ENCODE measurements around the gene RGS13. TPM values are rescaled to one million over a fixed set of nuclear protein-coding genes. Genes with fewer than 3 reads are reported as not detected.

RGS13 gene
- total and polyA plus RNA-seq, 2 experiments from 2014 or later, result not detected

- Mint-ChIP-seq H3K9me3 (peaks cover under 1% of the 10 kb centered on the region; the same call in 1 of the 3 replicates), H3K4me1 (no peaks in the 10 kb centered on the region), H3K36me3 (ENCODE audit: low read depth) (no peaks in the 10 kb centered on the region), H3K27me3 (ENCODE audit: insufficient read depth, low read depth, poor library complexity) (peaks cover 1% of the 10 kb centered on the region), H3K27ac (no peak overlapping the region), H3K4me3 (no peak overlapping the region)
- Histone ChIP-seq H3F3A (replicated peaks; ENCODE audit: low read depth) (no peaks in the 10 kb centered on the region), H3K27me3 (ENCODE audit: insufficient read depth) (no peaks in the 10 kb centered on the region), H3K4me3 (no peak overlapping the region), H3K36me3 (ENCODE audit: insufficient read depth) (no peaks in the 10 kb centered on the region), H3K79me2 (replicated peaks; ENCODE audit: insufficient read depth) (no peaks in the 10 kb centered on the region), H3K4me1 (ENCODE audit: insufficient read depth) (no peaks in the 10 kb centered on the region), H3K27ac (ENCODE audit: low read depth) (no peak overlapping the region), H2AFZ (peak overlapping the region; percentile 61; the same call in 1 of the 2 replicates), H3K9me2 (ENCODE audit: insufficient read depth) (no peaks in the 10 kb centered on the region), H4K20me1 (replicated peaks; ENCODE audit: insufficient read depth) (no peaks in the 10 kb centered on the region), H3K4me2 (no peak overlapping the region)
- DNase-seq (ENCODE audit: low spot score) (no peak), ATAC-seq (no peak)
- TF ChIP-seq ZNF331 (CRISPR knock-in tag; IDR thresholded peaks at IDR 0.05; ENCODE audit: low read depth), result no peak
- no peak for TF ChIP-seq EZH2 (IDR thresholded peaks at IDR 0.05; ENCODE audit: low read depth, unreplicated experiment)
- TF ChIP-seq EZH2phosphoT487 (IDR thresholded peaks at IDR 0.05; ENCODE audit: unreplicated experiment), result no peak
- TF ChIP-seq ZNF114 (CRISPR knock-in tag; IDR thresholded peaks at IDR 0.05), result no peak
These were observed 9.4 kb upstream of the RGS13 start for GRCh38 chr1:192626366-192627179.

DNA sequence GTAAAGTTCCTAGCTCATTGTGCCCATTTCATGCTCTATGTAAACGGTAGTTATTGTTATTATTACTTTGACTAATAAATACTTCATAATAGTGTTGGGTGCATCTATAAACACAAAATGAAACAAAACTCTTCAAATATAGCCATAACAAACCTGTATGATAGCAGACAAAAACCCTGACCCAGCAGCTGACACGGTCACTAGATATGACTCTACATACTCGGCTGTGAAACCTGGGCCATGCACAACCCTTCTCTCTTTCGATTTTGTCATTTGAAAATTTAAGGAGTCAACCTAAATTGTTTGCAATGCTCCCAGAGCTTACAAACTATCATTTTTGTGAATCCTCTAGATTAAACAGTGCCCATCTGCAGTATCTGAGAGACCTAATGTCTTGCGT lies 8.0 kb upstream of the RGS13 start:
- Histone ChIP-seq H3K27me3 (ENCODE audit: insufficient read depth) (no peaks in the 10 kb centered on the region), H4K20me1 (replicated peaks; ENCODE audit: insufficient read depth) (no peaks in the 10 kb centered on the region), H3K36me3 (ENCODE audit: insufficient read depth) (no peaks in the 10 kb centered on the region), H3K4me2 (no peak overlapping the region), H3K79me2 (replicated peaks; ENCODE audit: insufficient read depth) (no peaks in the 10 kb centered on the region), H3K4me1 (ENCODE audit: insufficient read depth) (no peaks in the 10 kb centered on the region), H3K4me3 (no peak overlapping the region), H2AFZ (no peak overlapping the region), H3K27ac (ENCODE audit: low read depth) (no peak overlapping the region), H3K9me2 (ENCODE audit: insufficient read depth) (no peaks in the 10 kb centered on the region), H3F3A (replicated peaks; ENCODE audit: low read depth) (no peaks in the 10 kb centered on the region)
- Mint-ChIP-seq H3K4me3 (no peak overlapping the region), H3K27ac (no peak overlapping the region), H3K36me3 (ENCODE audit: low read depth) (no peaks in the 10 kb centered on the region), H3K9me3 (no peaks in the 10 kb centered on the region), H3K4me1 (peaks cover 2% of the 10 kb centered on the region; the same call in 1 of the 3 replicates), H3K27me3 (ENCODE audit: insufficient read depth, low read depth, poor library complexity) (peaks cover 1% of the 10 kb centered on the region)
- DNase-seq (ENCODE audit: low spot score), result no peak
- no peak for ATAC-seq
- TF ChIP-seq ETS1 (IDR thresholded peaks at IDR 0.05) (no peak), ZNF331 (CRISPR knock-in tag; IDR thresholded peaks at IDR 0.05; ENCODE audit: low read depth) (no peak), EZH2 (IDR thresholded peaks at IDR 0.05; ENCODE audit: low read depth, unreplicated experiment) (no peak), STAT1 (IDR thresholded peaks at IDR 0.05; ENCODE audit: unreplicated experiment) (no peak), JUNB (IDR thresholded peaks at IDR 0.05; ENCODE audit: unreplicated experiment) (no peak), NANOG (IDR thresholded peaks at IDR 0.05; ENCODE audit: borderline replicate concordance) (no peak)
- TF ChIP-seq, protein P1, sequence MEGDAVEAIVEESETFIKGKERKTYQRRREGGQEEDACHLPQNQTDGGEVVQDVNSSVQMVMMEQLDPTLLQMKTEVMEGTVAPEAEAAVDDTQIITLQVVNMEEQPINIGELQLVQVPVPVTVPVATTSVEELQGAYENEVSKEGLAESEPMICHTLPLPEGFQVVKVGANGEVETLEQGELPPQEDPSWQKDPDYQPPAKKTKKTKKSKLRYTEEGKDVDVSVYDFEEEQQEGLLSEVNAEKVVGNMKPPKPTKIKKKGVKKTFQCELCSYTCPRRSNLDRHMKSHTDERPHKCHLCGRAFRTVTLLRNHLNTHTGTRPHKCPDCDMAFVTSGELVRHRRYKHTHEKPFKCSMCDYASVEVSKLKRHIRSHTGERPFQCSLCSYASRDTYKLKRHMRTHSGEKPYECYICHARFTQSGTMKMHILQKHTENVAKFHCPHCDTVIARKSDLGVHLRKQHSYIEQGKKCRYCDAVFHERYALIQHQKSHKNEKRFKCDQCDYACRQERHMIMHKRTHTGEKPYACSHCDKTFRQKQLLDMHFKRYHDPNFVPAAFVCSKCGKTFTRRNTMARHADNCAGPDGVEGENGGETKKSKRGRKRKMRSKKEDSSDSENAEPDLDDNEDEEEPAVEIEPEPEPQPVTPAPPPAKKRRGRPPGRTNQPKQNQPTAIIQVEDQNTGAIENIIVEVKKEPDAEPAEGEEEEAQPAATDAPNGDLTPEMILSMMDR (conservative IDR thresholded peaks at IDR 0.05; ENCODE audit: low read depth in 2 of 2), result no peak
- TF ChIP-seq, protein P2, sequence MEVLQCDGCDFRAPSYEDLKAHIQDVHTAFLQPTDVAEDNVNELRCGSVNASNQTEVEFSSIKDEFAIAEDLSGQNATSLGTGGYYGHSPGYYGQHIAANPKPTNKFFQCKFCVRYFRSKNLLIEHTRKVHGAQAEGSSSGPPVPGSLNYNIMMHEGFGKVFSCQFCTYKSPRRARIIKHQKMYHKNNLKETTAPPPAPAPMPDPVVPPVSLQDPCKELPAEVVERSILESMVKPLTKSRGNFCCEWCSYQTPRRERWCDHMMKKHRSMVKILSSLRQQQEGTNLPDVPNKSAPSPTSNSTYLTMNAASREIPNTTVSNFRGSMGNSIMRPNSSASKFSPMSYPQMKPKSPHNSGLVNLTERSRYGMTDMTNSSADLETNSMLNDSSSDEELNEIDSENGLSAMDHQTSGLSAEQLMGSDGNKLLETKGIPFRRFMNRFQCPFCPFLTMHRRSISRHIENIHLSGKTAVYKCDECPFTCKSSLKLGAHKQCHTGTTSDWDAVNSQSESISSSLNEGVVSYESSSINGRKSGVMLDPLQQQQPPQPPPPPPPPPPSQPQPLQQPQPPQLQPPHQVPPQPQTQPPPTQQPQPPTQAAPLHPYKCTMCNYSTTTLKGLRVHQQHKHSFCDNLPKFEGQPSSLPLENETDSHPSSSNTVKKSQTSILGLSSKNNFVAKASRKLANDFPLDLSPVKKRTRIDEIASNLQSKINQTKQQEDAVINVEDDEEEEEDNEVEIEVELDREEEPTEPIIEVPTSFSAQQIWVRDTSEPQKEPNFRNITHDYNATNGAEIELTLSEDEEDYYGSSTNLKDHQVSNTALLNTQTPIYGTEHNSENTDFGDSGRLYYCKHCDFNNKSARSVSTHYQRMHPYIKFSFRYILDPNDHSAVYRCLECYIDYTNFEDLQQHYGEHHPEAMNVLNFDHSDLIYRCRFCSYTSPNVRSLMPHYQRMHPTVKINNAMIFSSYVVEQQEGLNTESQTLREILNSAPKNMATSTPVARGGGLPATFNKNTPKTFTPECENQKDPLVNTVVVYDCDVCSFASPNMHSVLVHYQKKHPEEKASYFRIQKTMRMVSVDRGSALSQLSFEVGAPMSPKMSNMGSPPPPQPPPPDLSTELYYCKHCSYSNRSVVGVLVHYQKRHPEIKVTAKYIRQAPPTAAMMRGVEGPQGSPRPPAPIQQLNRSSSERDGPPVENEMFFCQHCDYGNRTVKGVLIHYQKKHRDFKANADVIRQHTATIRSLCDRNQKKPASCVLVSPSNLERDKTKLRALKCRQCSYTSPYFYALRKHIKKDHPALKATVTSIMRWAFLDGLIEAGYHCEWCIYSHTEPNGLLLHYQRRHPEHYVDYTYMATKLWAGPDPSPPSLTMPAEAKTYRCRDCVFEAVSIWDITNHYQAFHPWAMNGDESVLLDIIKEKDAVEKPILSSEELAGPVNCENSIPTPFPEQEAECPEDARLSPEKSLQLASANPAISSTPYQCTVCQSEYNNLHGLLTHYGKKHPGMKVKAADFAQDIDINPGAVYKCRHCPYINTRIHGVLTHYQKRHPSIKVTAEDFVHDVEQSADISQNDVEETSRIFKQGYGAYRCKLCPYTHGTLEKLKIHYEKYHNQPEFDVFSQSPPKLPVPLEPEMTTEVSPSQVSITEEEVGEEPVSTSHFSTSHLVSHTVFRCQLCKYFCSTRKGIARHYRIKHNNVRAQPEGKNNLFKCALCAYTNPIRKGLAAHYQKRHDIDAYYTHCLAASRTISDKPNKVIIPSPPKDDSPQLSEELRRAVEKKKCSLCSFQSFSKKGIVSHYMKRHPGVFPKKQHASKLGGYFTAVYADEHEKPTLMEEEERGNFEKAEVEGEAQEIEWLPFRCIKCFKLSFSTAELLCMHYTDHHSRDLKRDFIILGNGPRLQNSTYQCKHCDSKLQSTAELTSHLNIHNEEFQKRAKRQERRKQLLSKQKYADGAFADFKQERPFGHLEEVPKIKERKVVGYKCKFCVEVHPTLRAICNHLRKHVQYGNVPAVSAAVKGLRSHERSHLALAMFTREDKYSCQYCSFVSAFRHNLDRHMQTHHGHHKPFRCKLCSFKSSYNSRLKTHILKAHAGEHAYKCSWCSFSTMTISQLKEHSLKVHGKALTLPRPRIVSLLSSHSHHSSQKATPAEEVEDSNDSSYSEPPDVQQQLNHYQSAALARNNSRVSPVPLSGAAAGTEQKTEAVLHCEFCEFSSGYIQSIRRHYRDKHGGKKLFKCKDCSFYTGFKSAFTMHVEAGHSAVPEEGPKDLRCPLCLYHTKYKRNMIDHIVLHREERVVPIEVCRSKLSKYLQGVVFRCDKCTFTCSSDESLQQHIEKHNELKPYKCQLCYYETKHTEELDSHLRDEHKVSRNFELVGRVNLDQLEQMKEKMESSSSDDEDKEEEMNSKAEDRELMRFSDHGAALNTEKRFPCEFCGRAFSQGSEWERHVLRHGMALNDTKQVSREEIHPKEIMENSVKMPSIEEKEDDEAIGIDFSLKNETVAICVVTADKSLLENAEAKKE (CRISPR knock-in tag; IDR thresholded peaks at IDR 0.05), result no peak
